SKM-1 (cell line): ENCODE results near the gene KCNQ5.
A peak's percentile ranks its signal among the peaks of the same experiment; 100 is the strongest.

Experiments
- DNase-seq: peaks from one replicate; lab custom pipeline; 2025; ENCODE audit not compliant: unreplicated experiment; lab: John Stamatoyannopoulos, UW

The KCNQ5 gene

DNA sequence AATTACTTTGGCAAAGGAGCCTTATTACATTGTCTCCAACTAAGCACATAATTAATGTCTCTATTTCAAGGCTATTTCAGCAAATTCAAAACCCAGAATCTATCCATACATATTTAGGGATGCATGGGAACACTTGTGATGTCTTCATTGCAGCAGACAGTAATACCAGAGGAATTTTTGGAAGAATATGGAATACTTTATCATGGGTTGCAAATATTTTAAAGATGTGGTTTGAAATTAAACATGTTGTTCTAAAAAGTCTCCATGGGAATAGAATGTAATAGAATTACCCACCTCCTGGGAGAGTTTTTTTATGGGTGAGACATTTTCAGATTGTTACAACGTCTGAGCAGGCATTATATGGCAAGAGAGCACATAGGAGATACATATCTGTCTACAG is 170.8 kb downstream of the KCNQ5 start:
- DNase-seq = no peak

DNA sequence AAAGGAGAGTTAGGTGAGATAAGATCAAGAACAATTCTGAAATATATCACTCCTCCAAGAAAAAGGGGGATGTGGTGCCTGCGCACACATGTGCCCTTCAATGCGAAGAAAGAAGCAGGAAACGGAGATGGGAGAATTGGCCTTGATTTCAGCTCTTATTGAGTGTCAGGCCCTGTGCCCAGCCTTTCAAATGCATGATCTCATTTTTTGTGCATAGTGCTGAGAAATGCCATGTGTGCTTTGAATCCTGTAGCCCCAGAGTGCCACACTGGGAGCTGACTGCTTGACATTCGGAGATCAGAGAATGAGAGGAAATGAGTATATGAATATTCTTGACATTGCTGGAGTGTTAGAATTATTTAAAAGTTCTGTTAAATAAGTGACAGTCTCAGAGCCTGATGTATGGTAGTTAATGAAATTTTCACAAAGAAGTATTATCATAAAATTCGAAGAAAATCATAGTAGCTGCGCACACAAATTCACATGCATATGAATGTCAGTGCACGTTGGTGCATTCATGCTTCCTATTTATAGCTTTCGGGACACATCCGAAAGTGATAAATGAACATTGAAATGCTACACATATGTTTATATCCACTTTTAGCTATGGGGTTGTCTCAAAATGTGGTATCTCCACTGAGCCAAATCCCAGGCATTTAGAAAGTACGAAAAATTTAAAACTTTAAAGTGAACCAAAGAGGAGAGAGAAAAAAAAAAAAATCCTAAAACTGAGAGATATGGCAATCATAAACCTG is 172.0 kb downstream of the KCNQ5 start:
- no peak for DNase-seq

DNA sequence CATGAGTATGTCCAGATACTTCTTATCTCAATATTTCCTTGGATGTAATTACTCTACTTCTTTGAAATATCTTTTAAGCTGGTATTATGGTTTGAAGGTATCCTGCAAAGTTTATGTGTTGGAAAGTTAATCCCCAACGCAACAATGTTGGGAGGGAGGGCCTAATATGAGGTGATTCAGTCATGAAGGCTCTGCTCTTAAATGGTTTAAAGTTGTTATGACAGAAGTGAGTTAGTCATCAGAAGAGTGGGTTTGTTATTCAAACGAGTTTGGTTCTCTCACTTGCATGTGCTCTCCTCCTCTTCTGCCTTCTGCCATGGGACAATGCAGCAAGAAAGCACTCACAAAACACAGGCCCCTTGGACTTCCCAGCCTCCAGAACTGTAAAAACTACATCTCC is 176.3 kb downstream of the KCNQ5 start:
- DNase-seq = no peak

GRCh38 chr6:72809746-72810379 is 188.0 kb downstream of the KCNQ5 start:
- DNase-seq = no peak

DNA sequence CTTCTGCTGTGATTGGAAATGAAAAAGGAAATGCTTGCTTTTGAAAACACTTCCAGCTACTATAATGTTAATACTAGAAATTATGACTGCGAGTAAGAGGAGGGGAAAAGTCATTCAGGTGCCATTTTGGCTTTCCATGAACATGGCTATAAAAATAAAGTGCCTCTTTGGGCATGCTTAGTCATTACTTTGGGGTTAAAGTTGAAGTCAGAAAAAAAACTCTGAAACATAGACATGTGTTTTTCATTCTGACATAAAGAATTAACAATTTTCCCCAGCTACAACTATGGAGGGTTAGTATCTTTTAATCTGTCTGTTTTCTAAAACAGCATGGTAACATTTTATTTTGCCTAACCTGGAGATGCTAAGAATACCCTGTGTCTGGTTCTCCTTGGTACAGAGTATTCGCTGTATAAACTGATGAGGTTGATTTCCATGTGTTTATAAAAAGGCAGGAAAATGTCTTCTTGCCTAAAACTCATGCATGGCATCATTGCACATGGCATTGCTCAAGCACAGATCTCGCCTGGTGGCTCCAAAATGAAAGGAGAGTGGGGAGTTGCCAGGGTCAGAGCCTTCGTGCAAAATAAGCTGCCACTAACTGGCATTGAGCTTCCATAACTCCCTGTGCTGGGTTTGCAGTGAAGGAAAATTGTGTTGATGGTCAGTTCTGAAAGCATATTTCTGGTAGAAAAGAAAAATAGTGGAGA is 188.9 kb downstream of the KCNQ5 start:
- DNase-seq = no peak

DNA sequence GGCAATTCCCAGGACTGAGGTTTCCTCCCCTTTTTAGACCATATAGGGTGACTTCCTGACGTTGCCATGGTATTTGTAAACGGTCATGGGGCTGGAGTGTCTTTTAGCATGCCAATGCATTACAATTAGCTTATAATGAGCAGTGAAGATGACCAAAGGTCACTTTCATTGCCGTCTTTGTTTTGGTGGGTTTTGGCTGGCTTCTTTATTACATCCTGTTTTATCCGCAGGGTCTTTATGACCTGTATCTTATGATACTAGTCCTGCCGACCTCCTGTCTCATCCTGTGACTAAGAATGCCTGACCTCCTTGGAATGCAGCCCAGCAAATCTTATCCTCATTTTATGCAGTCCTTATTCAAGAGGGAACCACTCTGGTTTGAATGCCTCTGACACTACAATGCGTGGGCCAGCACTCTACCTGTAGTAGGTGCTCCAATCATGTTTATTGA is 190.1 kb downstream of the KCNQ5 start:
- no peak for DNase-seq

DNA sequence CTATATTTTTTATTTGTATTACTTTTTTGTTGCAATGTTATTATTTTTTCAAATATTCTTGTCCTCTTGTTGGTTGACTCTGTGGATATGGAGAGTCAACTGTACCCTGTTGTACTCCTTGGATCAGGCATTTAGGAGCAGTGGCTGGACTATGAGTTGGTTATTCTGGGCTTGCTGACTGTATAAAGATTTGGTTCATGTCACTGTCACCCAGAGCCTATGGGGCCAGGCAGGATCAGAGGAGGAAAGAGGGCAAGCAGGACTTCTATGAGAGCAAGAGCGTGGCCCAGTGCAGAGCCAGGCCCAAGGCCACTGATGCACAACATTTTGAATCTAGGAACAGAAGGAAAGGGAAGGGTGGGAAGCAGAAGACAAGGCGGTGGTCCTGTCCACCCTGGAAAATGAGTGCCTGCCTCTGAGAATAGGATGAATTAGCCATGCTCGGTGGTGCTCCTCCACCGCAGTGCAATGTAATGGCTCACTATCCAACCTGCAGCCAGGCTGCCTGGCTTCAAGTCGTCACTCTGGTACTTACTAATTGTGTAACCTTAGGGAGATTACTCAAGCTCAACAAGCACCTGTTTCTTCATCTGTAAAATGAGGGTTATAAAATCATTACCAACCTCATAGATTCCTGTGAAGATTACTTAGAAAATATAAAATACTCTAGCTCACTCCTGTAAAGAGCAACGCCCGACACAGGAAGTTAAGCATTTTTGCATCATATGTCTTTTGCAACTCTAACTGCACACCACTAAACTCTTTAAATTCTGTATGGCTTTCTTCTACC is 192.1 kb downstream of the KCNQ5 start:
- DNase-seq = peak; percentile 71

GRCh38 chr6:72816022-72816421 is 194.2 kb downstream of the KCNQ5 start:
- DNase-seq = no peak

- no peak for DNase-seq
These were observed 195.3 kb downstream of the KCNQ5 start for GRCh38 chr6:72817208-72817607.

- DNase-seq = peak; percentile 59
These were observed 197.7 kb downstream of the KCNQ5 start for GRCh38 chr6:72819609-72820008.

DNA sequence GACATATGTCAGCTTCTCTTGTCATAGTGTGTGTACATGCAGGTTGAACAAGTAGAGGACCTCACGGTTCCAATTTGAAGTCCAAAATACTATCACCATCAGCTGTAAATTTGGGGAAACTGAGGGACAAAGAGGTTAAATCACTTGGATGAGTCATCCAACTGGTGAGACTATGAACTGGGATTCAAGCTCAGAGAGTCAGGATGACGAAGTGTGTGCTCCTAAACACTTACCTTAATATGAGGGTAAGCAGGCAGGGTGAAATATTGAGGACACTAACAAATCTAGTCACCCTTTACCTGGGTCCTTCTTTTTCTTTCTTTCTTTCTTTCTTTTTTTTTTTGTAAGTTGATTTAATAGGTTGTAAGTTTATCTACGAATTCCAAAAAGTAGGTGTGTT is 198.3 kb downstream of the KCNQ5 start:
- DNase-seq = no peak

DNA sequence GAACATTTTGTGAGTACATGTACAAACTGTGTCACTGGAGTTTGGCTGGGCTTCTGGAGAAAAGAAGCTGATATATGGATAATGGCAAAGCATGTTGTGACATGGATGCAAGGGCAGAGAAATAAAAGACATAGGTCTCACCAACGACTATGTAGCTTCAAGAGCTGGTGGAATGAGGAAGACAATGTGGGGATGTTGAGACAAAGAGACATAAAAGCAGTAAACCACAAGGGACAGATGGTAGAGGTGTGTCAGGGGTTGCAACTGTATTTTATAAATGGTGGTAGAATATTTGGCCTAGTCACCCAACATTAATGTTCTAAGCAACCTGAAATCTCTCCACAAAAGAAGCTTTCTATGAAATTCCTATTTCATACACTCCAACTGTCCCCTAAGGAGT is 199.0 kb downstream of the KCNQ5 start:
- DNase-seq = no peak

DNA sequence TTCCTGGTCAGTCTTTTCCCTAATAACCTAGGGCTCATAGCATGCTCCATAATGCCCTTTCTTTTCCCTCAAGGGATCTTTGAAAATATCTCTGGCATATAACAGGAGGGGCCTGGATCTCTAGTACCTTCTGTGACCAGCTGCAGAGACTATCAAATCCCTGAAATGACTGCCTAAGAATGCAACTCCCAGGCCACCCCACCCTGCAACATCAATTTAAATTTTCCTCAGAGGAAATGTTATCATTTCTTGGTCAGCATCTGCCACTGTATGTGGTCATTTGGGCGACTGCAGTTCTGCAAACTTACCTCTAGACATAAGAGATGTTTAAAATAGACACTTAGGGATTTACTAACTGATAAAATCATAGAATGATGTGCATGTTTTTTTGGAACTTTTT is 200.2 kb downstream of the KCNQ5 start:
- no peak for DNase-seq

- DNase-seq = no peak
These were observed 200.8 kb downstream of the KCNQ5 start for GRCh38 chr6:72822691-72823090.

DNA sequence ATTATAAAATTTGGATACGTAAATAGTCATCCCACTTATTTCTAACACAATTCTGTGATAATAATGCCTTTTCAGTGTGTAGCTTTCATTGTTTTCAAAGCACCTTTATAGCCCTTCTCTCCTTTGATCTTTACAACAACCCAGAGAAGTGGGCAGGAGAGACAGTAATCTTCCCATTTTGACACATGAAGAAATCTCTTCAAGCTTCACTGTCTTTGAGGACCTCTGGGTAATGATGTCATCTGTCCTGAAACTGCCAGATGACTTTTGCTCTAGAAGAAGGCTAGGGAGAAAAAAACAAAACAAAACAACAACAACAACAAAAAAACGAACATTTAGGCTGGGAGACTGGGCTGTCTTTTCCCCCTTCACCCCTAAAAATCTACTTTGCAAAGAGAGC is 203.0 kb downstream of the KCNQ5 start:
- DNase-seq = no peak

DNA sequence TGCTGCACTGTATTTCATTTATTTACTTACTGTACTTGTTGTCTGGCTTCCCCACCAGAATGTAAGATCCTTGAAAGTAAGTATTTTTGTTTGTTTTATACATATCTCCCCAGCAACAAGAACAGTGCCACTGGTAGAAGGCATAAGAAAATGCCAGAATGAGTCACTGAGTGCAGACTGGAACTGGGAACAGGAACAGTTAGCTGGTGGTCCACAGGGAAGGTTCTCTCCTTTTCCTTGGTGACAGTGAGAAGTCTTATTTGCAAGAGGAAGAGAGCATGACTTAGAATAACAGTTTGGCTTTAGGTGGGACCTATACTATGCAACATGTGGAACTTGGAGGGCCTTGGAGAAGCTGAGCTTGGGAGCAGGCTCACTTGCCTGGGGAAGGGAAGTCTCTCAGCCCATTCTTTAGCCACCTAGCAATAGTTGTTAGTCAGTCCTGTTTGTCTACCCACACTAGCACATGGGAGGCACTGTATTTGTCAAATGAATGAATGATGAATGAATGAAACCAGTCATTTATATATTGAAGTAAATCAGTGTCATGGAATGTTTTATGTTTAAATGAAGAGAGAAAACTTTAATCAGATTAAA is 203.5 kb downstream of the KCNQ5 start:
- no peak for DNase-seq

DNA sequence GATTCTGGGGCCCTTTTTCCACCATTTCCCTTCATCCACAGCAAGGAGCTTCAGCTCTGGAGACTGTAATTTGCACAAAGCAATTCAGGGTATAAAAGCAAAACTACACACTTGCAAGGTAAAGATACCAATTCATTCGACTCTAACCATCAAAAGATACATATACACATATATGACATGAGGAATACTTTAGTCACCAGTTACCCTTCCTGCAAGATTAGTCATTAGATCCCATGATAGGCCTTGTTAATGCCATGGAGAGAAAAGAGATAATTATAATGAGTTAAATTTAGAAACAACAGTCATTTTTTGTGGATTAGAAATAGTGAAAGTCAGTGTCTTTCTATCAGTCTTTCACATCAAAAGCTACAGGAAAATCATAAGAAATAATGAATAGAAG is 204.2 kb downstream of the KCNQ5 start:
- no peak for DNase-seq

GRCh38 chr6:72826744-72827438 is 205.0 kb downstream of the KCNQ5 start:
- DNase-seq = no peak

GRCh38 chr6:72828904-72829303 is 207.0 kb downstream of the KCNQ5 start:
- DNase-seq = no peak

DNA sequence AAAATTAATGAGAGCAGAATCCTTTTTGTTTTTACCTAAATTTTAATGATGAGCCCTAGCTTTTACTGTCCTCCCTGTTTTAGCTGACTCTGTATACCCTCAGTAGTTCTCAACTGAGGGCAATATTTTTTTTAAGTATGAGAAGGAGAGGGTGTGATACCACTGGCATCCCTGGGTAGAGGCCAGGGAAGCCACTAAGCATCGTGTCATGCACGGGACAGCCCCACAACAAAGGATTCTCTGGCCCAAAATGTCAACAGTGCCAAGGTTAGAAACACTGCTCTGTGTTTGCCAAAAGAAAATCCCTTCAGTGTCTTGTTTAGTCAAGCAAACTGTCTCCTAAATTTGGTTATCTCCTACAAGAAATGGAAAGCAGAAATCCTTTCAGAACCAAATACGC is 210.4 kb downstream of the KCNQ5 start:
- no peak for DNase-seq
